ENCODE measurements around the gene HELZ.
"Not testable (repeated sequence)": the region's sequence is repeated elsewhere in the genome, so short reads cannot be mapped to it uniquely, and the experiment has no call there.

The HELZ gene

DNA sequence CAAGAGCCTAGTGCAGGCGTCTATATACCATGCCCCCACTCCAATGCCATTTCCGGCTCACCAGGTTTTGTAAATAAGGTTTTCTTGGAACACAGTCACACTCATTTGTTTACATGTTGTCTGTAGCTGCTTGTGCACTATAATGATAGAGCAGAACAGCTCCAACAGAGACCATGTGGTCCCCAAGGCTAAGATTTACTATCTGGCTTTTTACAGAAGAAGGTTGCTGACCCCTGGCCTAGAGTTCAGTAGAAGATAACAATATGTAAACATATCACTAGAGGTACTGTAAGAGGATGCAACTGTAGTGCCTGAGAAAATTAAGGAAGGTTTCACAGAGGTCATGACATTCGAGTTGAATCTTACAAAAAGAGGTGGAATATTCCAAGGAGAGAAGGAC, 134.4 kb downstream of the HELZ start:
- in situ Hi-C loops (cut with MboI; ENCODE audit: low sequenced_read_pairs) = no loop called here
- no peak overlapping the region for H3K4me3 ChIP-seq
- no peak for DNase-seq (ENCODE audit: low spot score in 2 of 2)
- H3K4me1 ChIP-seq = peaks cover 5% of the 10 kb centered on the region
- H3K27me3 ChIP-seq (ENCODE audit: low read depth) = no peaks in the 10 kb centered on the region
- peaks cover 44% of the 10 kb centered on the region for H3K36me3 ChIP-seq (replicated peaks)
- no peaks in the 10 kb centered on the region for H3K9me3 ChIP-seq

DNA sequence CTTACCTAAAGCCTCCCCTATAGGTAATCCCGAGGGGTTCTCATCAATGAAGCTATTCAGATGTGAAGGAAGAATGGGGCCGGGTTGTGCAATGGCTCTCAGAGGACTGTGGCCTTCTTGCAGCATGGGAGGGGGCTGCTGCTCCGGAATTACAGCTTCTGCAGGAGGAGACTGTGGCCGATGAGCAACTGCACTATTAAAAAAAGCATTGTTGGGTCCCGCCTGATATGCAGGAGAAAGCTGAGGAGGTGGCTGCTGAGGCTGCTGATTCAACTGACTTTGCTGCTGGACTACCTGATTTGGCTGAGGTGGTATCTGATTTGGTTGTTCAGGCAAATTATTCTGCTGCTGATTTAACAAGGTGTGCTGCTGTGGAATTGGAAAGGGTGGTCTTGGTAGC, 135.9 kb downstream of the HELZ start:
- Histone ChIP-seq H3K9me3 (no peaks in the 10 kb centered on the region), H3K4me3 (no peak overlapping the region), H3K36me3 (replicated peaks) (peaks cover 50% of the 10 kb centered on the region), H3K4me1 (peaks cover 5% of the 10 kb centered on the region), H3K27me3 (ENCODE audit: low read depth) (no peaks in the 10 kb centered on the region)
- in situ Hi-C loops (cut with MboI; ENCODE audit: low sequenced_read_pairs) = no loop called here
- DNase-seq (ENCODE audit: low spot score in 2 of 2) = no peak

DNA sequence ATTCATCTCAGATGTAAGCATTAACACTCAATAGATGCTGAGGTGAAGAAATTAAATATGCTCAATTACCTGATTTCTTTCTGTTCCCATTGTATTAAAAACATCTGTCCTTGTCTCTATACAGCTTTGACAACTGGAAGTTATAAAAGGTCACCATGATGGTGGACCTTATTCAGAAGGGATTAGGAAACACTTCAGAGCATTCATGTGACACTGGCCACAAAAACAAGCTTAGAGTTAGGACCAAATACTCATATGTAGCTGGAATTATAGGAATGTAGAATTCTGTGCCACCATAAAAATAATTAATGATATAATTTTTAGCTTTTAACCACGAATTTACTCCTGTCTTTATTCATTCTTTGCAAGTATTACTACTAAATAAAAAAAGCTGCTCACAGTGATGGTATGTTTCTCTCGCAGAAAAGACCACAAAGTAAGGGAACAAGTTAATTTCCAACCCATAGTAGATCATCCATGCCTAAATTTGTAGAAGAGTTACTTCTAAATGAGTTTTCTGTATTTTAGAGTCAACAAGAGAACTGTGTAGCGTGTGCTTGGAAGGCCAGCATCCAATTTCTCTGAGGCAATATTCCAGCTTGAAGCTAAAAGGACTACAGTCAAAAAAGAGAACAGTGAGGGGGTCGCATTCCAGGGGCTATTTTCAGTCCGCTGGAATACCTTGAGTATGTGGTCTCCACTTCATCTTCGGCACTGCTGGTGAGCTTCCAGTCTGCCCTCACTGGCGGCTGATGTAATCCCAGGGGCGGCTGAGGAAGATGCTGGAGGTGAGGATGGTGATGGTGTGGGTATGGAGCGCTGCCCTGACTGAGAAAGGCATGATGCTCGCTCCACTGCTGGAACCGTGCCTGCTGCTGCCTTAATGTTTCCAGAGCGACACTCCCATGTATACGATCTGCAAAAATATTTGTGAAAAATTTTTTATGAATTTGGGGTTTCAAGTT, 136.9 kb downstream of the HELZ start:
- Histone ChIP-seq H3K36me3 (replicated peaks) (peaks cover 50% of the 10 kb centered on the region), H3K4me3 (no peak overlapping the region), H3K9me3 (no peaks in the 10 kb centered on the region), H3K27me3 (ENCODE audit: low read depth) (no peaks in the 10 kb centered on the region), H3K4me1 (peaks cover 5% of the 10 kb centered on the region)
- DNase-seq (ENCODE audit: low spot score in 2 of 2) = no peak
- in situ Hi-C loops (cut with MboI; ENCODE audit: low sequenced_read_pairs) = no loop called here

DNA sequence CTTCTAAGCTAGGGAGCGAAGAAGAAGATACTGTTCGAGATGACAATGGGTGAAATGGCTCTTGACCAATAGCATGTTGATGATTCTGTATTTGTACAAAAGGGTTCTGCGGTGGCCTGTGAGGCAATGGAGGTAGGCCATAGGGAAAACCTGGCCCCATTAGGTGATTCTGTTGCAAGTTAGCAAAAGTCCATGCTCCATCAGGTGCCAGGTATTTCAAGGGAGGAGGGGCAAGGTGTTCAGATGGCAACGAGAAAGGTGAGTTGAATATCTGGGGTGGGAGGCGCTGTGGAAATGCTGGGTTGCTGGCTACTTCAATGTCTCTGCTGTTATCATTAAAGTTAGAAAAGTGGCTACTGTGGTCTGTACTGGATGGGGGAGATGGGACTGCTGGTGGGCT, 137.8 kb downstream of the HELZ start:
- Histone ChIP-seq H3K27me3 (ENCODE audit: low read depth) (no peaks in the 10 kb centered on the region), H3K4me1 (peaks cover 5% of the 10 kb centered on the region), H3K9me3 (no peaks in the 10 kb centered on the region), H3K36me3 (replicated peaks) (peaks cover 46% of the 10 kb centered on the region), H3K4me3 (no peak overlapping the region)
- in situ Hi-C loops (cut with MboI; ENCODE audit: low sequenced_read_pairs) = no loop called here
- DNase-seq (ENCODE audit: low spot score in 2 of 2) = no peak

DNA sequence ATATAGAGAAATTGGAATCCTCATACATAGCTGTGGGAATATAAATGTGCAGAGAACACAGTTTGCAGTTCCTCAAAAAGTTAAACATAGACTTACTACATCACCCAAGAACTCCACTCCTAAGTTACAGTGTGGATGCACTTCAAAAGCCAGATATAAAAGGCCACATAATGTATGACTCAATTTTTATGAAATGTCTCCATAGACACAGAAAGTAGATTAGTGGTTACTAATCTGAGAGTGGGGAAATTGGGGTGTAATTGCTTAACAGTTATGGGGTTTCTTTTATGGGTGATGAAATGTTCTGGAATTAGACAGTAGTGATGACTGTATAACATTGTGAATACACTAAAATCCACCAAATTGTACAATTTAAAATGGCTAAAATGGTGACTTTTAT, 139.8 kb downstream of the HELZ start:
- Histone ChIP-seq H3K27me3 (ENCODE audit: low read depth) (no peaks in the 10 kb centered on the region), H3K4me3 (no peak overlapping the region), H3K4me1 (peaks cover 5% of the 10 kb centered on the region), H3K36me3 (replicated peaks) (peaks cover 30% of the 10 kb centered on the region), H3K9me3 (no peaks in the 10 kb centered on the region)
- in situ Hi-C loops (cut with MboI; ENCODE audit: low sequenced_read_pairs) = no loop called here
- DNase-seq (ENCODE audit: low spot score in 2 of 2) = no peak

DNA sequence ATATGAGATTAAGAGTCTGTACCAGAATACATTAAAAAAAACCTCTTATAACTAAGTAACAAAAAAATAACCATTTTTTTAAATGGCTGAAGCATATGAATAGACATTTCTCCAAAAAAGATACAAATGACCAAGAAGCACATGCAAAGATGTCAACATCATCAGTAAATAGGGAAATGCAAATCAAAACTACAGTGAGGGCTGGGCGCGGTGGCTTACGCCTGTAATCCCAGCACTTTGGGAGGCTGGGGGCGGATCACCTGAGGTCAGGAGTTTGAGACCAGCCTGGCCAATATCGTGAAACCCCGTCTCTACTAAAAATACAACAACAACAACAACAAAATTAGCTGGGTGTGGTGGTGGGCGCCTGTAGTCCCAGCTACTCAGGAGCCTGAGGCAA, 140.4 kb downstream of the HELZ start:
- in situ Hi-C loops (cut with MboI; ENCODE audit: low sequenced_read_pairs); H3K4me3 ChIP-seq; H3K27me3 ChIP-seq (ENCODE audit: low read depth); H3K4me1 ChIP-seq; H3K9me3 ChIP-seq; DNase-seq (ENCODE audit: low spot score in 2 of 2): not testable (repeated sequence)
- peaks cover 30% of the 10 kb centered on the region for H3K36me3 ChIP-seq (replicated peaks)

DNA sequence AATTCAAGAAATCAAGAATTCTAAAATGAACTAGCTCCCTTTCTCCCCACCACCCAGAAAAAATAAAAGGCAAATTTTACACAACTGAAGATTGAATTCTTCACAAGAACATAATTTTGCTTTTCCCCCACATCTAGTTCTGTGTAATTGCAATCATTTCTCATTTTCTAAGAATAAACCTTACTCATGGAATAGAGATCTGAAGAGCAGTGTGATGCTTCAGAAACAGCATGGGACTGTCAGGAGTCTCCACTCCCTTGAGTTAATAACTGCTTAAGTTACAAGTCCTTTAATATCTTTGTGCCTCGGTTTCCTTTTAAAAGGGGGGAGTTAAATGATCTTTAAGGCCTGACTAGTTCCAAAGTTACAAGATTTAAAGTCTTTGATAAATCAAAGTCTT, 147.0 kb downstream of the HELZ start:
- in situ Hi-C loops (cut with MboI; ENCODE audit: low sequenced_read_pairs) = no loop called here
- no peaks in the 10 kb centered on the region for H3K9me3 ChIP-seq
- H3K4me3 ChIP-seq = no peak overlapping the region
- H3K36me3 ChIP-seq (replicated peaks) = no peaks in the 10 kb centered on the region
- DNase-seq (ENCODE audit: low spot score in 2 of 2) = no peak
- no peaks in the 10 kb centered on the region for H3K4me1 ChIP-seq
- no peaks in the 10 kb centered on the region for H3K27me3 ChIP-seq (ENCODE audit: low read depth)

DNA sequence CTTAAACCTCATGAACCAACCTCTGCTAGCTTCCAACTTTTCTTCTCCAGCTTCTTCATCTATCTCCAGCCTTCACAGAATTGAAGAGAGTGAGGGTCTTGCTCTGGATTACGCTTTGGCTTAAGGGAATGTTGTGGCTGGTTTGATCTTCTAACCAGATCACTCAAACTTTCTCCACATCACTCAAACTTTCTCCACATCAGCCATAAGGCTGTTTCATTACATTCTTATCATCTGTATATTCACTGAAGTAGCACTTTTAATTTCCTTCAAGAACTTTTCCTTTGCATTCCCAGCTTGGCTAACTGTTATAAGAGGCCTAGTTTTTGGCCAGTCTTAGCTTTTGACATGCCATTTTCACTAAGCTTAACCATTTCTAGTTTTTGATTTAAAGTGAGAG, 148.4 kb downstream of the HELZ start:
- in situ Hi-C loops (cut with MboI; ENCODE audit: low sequenced_read_pairs) = no loop called here
- Histone ChIP-seq H3K27me3 (ENCODE audit: low read depth) (no peaks in the 10 kb centered on the region), H3K4me3 (no peak overlapping the region), H3K9me3 (no peaks in the 10 kb centered on the region), H3K36me3 (replicated peaks) (no peaks in the 10 kb centered on the region), H3K4me1 (no peaks in the 10 kb centered on the region)
- no peak for DNase-seq (ENCODE audit: low spot score in 2 of 2)

DNA sequence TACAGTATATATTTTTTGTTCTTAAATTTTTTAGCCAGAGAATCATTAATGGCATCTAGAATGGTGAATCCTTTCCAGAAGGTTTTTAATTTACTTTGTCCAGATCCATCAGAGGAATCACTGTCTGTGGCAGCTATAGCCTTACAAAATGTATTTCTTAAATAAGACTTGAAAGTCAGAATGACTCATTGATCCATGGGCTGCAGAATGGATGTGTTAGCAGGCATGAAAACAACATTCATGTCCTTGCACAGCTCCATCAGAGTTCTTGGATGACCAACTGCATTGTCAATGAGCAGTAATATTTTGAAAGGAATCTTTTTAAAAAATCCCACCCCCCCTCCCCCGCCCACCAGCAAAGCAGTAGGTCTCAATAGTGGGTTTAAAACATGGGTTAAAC, 149.2 kb downstream of the HELZ start:
- H3K4me3 ChIP-seq = no peak overlapping the region
- in situ Hi-C loops (cut with MboI; ENCODE audit: low sequenced_read_pairs) = no loop called here
- no peaks in the 10 kb centered on the region for H3K9me3 ChIP-seq
- no peaks in the 10 kb centered on the region for H3K36me3 ChIP-seq (replicated peaks)
- H3K27me3 ChIP-seq (ENCODE audit: low read depth) = no peaks in the 10 kb centered on the region
- H3K4me1 ChIP-seq = no peaks in the 10 kb centered on the region
- DNase-seq (ENCODE audit: low spot score in 2 of 2) = no peak

DNA sequence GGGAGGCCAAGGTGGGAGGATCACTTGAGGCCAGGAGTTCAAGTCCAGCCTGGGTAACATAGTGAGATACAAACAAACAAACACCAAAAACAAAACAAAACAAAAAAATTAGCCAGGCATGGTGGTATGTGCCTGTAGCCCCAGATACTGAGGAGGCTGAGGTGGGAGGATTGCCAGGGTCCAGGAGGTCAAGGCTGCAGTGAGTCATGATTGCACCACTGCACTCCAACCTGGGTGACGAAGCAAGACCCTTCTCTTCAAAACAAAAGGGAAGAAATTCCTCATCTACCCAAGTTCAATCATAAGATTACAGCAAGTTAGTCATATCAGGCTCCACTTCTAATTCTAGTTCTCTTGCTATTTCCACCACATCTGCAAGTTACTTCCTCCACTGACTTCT, 149.7 kb downstream of the HELZ start:
- in situ Hi-C loops (cut with MboI; ENCODE audit: low sequenced_read_pairs); H3K9me3 ChIP-seq; DNase-seq (ENCODE audit: low spot score in 2 of 2); H3K36me3 ChIP-seq (replicated peaks); H3K4me3 ChIP-seq; H3K27me3 ChIP-seq (ENCODE audit: low read depth); H3K4me1 ChIP-seq: not testable (repeated sequence)

DNA sequence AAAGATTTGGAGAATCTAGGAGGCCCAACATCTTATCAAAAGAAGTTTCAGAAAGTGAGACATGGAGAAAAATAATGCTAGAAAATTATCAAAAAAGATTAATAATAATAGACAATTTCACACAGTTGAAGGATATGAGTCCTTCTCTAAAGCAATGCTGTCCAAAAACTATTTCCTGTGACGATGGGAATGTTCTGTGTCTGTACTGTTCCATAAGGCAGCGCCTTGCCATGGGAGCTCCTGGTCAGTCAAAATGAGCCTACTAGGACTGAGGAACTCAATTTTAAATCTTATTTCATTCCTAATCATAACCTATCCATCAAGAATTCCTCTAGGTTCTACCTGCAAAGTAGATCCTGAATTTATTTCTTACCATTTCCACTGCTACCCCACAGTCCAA, 151.6 kb downstream of the HELZ start:
- in situ Hi-C loops (cut with MboI; ENCODE audit: low sequenced_read_pairs) = no loop called here
- no peak for DNase-seq (ENCODE audit: low spot score in 2 of 2)
- no peaks in the 10 kb centered on the region for H3K27me3 ChIP-seq (ENCODE audit: low read depth)
- no peak overlapping the region for H3K4me3 ChIP-seq
- no peaks in the 10 kb centered on the region for H3K9me3 ChIP-seq
- no peaks in the 10 kb centered on the region for H3K4me1 ChIP-seq
- H3K36me3 ChIP-seq (replicated peaks) = peaks cover 5% of the 10 kb centered on the region

DNA sequence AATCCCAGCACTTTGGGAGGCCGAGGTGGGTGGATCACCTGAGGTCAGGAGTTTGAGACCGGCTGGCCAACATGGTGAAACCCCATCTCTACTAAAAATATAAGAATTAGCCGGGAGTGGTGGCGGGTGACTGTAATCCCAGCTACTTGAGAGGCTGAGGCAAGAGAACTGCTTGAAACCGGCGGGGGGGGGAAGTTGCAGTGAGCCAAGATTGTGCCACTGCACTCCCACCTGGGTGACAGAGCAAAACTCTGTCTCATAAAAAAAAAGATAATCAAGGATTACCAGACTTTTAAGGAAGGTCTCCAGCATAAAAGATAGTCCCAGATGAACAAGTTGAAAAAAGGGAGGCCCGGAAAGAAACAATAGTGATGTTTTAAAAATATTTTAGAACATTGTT, 152.3 kb downstream of the HELZ start:
- H3K9me3 ChIP-seq; H3K4me1 ChIP-seq; in situ Hi-C loops (cut with MboI; ENCODE audit: low sequenced_read_pairs); DNase-seq (ENCODE audit: low spot score in 2 of 2); H3K36me3 ChIP-seq (replicated peaks); H3K27me3 ChIP-seq (ENCODE audit: low read depth); H3K4me3 ChIP-seq: not testable (repeated sequence)

DNA sequence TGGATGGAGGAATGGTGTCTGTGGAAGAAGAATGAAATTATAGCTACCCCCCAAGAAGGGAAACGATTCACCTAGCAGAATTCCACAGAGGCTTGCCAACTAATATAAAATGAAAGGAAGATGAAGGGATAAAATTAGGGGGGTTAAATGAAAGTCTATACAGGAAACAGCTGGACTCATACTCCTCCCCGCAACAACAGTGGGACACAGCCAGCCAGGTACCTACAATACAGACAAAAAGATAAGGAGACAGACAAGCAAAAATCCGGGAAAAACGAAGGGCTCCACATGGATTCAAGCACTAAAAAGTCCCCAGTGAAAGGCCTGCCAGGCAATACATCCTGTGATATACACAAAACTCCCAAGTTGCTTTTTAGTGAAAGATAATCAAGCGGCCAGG, 152.7 kb downstream of the HELZ start:
- in situ Hi-C loops (cut with MboI; ENCODE audit: low sequenced_read_pairs) = no loop called here
- Histone ChIP-seq H3K4me3 (no peak overlapping the region), H3K4me1 (no peaks in the 10 kb centered on the region), H3K36me3 (replicated peaks) (peaks cover 5% of the 10 kb centered on the region), H3K9me3 (no peaks in the 10 kb centered on the region), H3K27me3 (ENCODE audit: low read depth) (no peaks in the 10 kb centered on the region)
- no peak for DNase-seq (ENCODE audit: low spot score in 2 of 2)

DNA sequence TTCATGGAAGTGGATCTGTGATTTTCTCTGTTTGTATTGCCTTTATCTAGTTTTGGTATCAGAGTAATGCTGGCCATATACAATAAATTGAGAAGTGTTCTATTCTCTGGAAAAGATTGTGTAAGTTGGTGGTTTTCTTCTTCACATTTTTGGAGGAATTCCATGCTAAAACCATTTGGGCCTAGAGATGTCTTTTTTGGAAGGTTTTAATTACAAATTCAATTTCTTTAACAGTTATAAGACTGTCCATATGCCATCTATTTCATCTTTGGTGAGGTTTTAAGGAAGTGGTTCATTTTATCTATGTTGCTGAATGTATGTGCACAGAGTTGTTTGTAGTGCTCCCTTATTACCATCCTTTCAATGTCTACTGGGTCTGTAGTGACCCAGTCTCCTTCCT, 154.7 kb downstream of the HELZ start:
- in situ Hi-C loops (cut with MboI; ENCODE audit: low sequenced_read_pairs) = no loop called here
- no peak overlapping the region for H3K4me3 ChIP-seq
- peaks cover 9% of the 10 kb centered on the region for H3K4me1 ChIP-seq
- no peaks in the 10 kb centered on the region for H3K27me3 ChIP-seq (ENCODE audit: low read depth)
- H3K9me3 ChIP-seq = no peaks in the 10 kb centered on the region
- H3K36me3 ChIP-seq (replicated peaks) = peaks cover 5% of the 10 kb centered on the region
- no peak for DNase-seq (ENCODE audit: low spot score in 2 of 2)

DNA sequence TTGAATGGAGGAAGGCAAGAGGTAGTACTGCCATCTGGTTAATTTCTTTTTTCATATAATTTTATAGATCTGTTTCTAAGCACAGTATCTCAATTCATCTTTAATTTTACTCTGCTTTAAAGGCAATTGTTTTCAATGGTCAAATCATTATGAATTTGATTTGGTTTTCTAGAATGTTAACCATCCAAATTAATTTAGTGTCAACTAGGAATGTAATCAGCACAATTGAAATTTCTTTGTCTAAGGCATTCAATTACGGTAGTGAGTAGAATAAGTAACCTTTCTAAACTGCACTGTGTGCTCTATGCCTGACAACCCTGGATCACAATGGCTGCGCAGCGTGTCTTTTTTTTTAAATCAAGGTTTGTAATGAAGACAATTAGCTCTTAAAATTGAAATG, 156.4 kb downstream of the HELZ start:
- H3K9me3 ChIP-seq = no peaks in the 10 kb centered on the region
- no peak for DNase-seq (ENCODE audit: low spot score in 2 of 2)
- peaks cover 5% of the 10 kb centered on the region for H3K36me3 ChIP-seq (replicated peaks)
- no peak overlapping the region for H3K4me3 ChIP-seq
- no peaks in the 10 kb centered on the region for H3K27me3 ChIP-seq (ENCODE audit: low read depth)
- peaks cover 13% of the 10 kb centered on the region for H3K4me1 ChIP-seq
- in situ Hi-C loops (cut with MboI; ENCODE audit: low sequenced_read_pairs) = no loop called here

Data from HAP-1 (cell line).